ENCODE measurements around the gene DUS3L. TPM values are rescaled to one million over a fixed set of nuclear protein-coding genes. Genes with fewer than 3 reads are reported as not detected.
"Not testable (repeated sequence)": the region's sequence is repeated elsewhere in the genome, so short reads cannot be mapped to it uniquely, and the experiment has no call there.

Gene DUS3L
- total RNA-seq, 1 donor from 2014 or later = 65.1 TPM

DNA sequence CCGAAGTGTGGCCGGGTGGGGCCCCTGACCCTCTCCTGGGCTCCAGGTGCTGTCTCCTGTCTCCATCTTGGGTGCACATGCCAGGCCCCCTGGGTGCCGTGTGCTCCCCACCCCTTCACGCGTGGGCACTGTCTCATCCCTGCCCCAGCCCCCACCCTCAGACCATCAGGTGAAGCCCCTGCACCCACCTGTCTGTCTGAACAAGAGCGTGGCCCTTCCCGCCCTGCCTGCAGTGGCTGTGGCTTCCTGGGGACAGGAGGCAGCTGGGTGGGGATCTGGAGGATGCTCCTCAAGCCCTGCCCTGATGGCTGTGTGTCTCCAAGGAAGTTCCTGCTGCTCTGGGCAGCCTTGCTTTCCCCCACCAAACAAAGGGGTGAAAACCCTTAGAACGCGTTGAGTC lies 8.6 kb downstream of the DUS3L start:
- Mint-ChIP-seq H3K4me1 (no peaks in the 10 kb centered on the region), H3K27ac (ENCODE audit: unreplicated experiment) (no peak overlapping the region), H3K27me3 (ENCODE audit: low read depth) (no peaks in the 10 kb centered on the region), H3K36me3 (ENCODE audit: low read depth) (peaks cover 8% of the 10 kb centered on the region), H3K9me3 (no peaks in the 10 kb centered on the region), H3K4me3 (no peak overlapping the region)
- TF ChIP-seq, protein P1, sequence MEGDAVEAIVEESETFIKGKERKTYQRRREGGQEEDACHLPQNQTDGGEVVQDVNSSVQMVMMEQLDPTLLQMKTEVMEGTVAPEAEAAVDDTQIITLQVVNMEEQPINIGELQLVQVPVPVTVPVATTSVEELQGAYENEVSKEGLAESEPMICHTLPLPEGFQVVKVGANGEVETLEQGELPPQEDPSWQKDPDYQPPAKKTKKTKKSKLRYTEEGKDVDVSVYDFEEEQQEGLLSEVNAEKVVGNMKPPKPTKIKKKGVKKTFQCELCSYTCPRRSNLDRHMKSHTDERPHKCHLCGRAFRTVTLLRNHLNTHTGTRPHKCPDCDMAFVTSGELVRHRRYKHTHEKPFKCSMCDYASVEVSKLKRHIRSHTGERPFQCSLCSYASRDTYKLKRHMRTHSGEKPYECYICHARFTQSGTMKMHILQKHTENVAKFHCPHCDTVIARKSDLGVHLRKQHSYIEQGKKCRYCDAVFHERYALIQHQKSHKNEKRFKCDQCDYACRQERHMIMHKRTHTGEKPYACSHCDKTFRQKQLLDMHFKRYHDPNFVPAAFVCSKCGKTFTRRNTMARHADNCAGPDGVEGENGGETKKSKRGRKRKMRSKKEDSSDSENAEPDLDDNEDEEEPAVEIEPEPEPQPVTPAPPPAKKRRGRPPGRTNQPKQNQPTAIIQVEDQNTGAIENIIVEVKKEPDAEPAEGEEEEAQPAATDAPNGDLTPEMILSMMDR (conservative IDR thresholded peaks at IDR 0.05) = no peak
- no peak for DNase-seq (ENCODE audit: low read depth, low spot score)

DNA sequence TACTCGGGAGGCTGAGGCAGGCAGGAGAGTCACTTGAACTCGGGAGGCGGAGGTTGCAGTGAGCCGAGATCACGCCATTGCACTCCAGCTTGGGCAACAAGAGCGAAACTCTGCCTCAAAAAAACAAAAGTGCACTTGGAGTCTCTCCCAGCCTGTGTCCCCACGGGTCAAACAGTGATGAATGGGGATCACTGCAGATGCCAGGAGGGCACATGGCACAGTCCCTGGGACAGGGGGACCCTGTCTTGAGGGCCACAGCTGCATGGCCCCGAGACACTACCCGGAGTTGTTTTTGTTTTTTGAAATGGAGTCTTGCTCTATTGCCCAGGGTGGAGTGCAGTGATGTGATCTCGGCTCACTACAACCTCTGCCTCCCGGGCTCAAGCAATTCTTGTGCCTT lies 10.0 kb downstream of the DUS3L start:
- not testable (repeated sequence) for DNase-seq (ENCODE audit: low read depth, low spot score); H3K9me3 Mint-ChIP-seq; H3K4me3 Mint-ChIP-seq; H3K4me1 Mint-ChIP-seq; H3K27me3 Mint-ChIP-seq (ENCODE audit: low read depth); H3K27ac Mint-ChIP-seq (ENCODE audit: unreplicated experiment); H3K36me3 Mint-ChIP-seq (ENCODE audit: low read depth)

DNA sequence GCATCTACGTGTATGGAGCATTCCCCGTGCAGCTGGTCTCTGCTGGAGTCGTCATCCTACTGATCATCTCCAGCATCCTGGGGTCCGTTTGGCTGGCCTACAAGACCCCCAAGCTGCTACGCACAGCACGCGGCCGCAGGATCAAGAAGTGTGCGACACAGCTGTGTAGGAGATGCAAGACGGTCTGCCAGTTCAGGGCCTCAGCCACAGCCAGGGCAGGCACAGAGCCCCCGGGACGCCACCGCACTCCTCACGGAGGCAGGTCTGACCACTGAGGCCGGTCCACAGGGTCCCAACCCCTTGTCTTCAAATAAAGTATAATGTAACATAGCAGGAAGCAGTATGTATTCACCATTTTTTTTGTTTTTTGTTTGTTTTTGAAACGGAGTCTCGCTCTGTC lies 12.6 kb downstream of the DUS3L start:
- Mint-ChIP-seq H3K9me3 (no peaks in the 10 kb centered on the region), H3K36me3 (ENCODE audit: low read depth) (no peaks in the 10 kb centered on the region), H3K4me1 (no peaks in the 10 kb centered on the region), H3K27ac (ENCODE audit: unreplicated experiment) (no peak overlapping the region), H3K27me3 (ENCODE audit: low read depth) (no peaks in the 10 kb centered on the region), H3K4me3 (peak overlapping the region; percentile 31)
- TF ChIP-seq, protein P1 (conservative IDR thresholded peaks at IDR 0.05) = no peak
- no peak for DNase-seq (ENCODE audit: low read depth, low spot score)

DNA sequence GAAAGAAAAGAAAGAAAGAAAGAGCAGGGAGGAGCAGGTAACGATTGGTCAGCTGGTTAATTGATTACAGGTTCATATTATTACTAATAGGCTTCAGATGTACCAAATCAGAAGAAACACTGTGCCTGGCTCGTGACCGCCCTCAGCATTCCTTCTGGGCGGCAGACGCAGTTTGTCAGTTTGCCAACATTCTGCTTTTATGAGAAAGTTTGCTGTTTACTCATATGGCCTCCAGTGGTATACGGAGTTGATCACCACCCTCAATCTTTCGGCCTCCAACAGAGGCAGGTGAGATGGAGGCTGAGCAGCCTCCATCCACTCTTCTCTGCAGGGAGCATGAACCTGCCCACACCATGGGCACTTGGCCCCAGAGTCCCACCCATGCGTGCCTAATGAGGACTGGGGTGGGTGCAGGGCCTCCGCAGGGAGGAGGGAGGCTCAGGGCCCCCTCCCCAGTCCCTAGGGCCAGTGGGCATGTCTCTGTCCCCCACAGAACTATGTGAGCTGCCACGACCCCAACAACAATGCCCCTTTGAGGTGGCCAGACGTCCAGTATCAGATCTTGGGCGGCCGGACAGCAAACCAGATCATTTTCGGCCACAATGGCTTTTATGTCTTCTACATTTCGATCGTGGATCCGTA lies 15.2 kb downstream of the DUS3L start:
- no peak for DNase-seq (ENCODE audit: low read depth, low spot score)
- H3K4me3 Mint-ChIP-seq = no peak overlapping the region
- TF ChIP-seq, protein P1 (conservative IDR thresholded peaks at IDR 0.05) = no peak
- peak overlapping the region; percentile 75 for H3K27ac Mint-ChIP-seq (ENCODE audit: unreplicated experiment)
- no peaks in the 10 kb centered on the region for H3K4me1 Mint-ChIP-seq
- H3K36me3 Mint-ChIP-seq (ENCODE audit: low read depth) = no peaks in the 10 kb centered on the region
- H3K9me3 Mint-ChIP-seq = no peaks in the 10 kb centered on the region
- H3K27me3 Mint-ChIP-seq (ENCODE audit: low read depth) = no peaks in the 10 kb centered on the region

DNA sequence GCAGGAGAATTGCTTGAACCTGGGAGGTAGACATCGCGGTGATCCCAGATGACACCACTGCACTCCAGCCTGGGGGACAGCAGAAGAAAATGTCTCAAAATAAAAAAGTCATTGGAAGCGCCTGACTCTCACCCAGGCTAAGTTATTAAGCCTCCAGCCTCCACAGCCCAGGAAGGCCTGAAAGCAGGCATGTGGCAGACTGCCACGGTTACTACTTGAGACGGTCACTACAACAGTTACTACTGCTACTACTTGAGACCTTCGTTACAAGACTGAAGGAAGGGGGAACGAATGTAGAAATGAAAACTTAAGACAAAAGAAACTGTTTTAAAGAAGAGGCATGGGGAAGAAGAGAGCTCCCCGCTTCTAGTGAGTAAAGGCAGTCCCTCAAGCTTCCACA lies 16.0 kb downstream of the DUS3L start:
- DNase-seq (ENCODE audit: low read depth, low spot score) = no peak
- TF ChIP-seq, protein P1 (conservative IDR thresholded peaks at IDR 0.05) = no peak
- Mint-ChIP-seq H3K27ac (ENCODE audit: unreplicated experiment) (no peak overlapping the region), H3K36me3 (ENCODE audit: low read depth) (no peaks in the 10 kb centered on the region), H3K4me3 (no peak overlapping the region), H3K9me3 (no peaks in the 10 kb centered on the region), H3K27me3 (ENCODE audit: low read depth) (no peaks in the 10 kb centered on the region), H3K4me1 (no peaks in the 10 kb centered on the region)

GRCh38 chr19:5773276-5773675 lies 17.7 kb downstream of the DUS3L start:
- Mint-ChIP-seq H3K27ac (ENCODE audit: unreplicated experiment) (peak overlapping the region; percentile 30), H3K36me3 (ENCODE audit: low read depth) (no peaks in the 10 kb centered on the region), H3K27me3 (ENCODE audit: low read depth) (no peaks in the 10 kb centered on the region), H3K4me3 (no peak overlapping the region), H3K4me1 (no peaks in the 10 kb centered on the region), H3K9me3 (no peaks in the 10 kb centered on the region)
- TF ChIP-seq, protein P1 (conservative IDR thresholded peaks at IDR 0.05) = no peak
- no peak for DNase-seq (ENCODE audit: low read depth, low spot score)

Data from neural crest cell (in vitro differentiated cells).